HG03354 (cell line): ENCODE measurements around the gene DUSP2.
"Not testable (repeated sequence)": the region's sequence is repeated elsewhere in the genome, so short reads cannot be mapped to it uniquely, and the experiment has no call there.

Source experiments
- ATAC-seq: cut with Tn5 transposase; IDR thresholded peaks from one replicate; pipeline ENCODE4 v1.9.1; 2021; ENCODE audit warnings: mild to moderate bottlenecking; ENCODE audit not compliant: unreplicated experiment, poor library complexity, severe bottlenecking

DUSP2 gene

DNA sequence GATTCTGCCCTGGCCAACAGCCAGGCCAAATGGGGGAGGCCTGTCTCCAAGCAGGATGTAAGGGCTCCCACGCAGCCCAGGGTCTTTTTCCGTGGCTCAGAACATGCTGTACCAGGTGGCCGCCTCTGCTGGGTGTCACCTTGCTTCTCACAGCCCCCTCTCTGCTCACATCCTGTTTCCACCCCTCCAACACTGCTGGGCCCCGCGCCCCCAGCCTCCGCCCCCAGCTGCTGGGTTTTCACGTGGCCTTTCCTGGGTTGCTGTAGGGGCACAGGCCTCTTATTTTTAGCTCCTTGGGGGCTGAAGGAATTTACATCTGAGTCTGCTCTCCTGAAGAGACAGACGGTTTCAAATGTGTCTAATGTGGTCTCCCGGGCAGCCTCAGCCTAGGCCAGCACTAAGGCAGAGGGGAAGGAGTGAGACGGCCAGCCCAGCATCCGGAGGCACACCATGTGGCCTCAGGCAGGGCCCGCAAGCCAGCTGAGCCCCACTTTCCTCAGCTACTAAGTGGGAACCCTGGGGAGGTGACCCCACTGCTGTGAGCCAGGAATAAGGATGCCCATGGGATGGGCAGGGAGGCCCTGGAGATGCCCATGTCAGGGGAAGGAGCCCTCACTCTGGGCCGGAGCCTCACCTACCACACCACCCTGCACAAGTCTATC is 18.7 kb upstream of the DUSP2 start:
- ATAC-seq, result peak; percentile 74

DNA sequence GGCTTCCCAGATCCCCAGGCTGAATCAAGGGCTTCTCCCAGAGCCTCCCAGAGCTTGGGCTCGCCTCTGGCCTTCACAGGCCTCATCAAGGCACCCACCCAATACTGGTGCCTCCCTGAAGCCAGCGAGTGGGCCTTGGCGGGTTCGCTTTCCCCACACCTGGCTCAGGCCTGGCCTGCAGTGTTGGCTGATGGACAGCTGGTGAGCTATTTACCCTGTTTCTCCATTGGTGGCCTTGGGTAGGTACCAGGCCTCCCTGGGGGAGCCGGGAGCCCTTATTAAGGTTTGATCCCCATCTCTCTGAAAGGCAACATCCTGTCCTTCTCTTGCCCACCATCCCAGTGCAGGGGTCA is 18.2 kb upstream of the DUSP2 start:
- no peak for ATAC-seq

DNA sequence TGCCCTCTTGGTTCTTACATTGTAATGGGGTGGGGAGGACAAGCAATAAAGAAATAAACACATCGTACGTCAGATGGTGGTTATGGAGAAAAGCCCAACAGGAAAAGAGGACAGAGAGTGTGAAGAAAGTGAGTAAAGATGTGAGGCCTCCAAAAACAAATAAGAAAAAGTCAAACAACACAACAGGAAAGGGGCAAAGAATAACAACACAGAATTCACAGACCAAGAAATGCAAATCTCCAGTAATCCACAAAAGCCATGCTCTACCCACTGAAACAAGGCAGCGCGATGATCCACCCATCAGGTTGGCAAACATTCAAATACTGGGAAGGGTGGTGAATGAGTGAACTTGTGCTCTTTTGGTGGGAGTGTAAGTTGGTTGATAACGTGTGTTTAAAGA is 16.7 kb upstream of the DUSP2 start:
- ATAC-seq, result no peak

DNA sequence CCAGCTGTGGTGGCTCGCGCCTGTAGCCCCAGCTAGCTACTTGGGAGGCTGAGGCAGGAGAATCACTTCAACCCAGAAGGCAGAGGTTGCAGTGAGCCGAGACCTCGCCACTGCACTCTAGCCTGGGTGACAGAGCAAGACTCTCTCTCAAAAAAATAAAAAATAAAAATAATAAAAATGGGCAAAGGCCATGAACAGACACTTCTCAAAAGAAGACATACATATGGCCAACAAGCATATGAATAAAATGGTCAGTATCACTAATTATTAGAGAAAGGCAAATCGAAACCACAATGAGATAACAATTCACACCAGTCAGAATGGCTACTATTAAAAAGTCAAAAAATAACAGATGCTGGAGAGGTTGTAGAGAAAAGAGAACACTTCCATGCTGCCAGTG is 15.1 kb upstream of the DUSP2 start:
- not testable (repeated sequence) for ATAC-seq

DNA sequence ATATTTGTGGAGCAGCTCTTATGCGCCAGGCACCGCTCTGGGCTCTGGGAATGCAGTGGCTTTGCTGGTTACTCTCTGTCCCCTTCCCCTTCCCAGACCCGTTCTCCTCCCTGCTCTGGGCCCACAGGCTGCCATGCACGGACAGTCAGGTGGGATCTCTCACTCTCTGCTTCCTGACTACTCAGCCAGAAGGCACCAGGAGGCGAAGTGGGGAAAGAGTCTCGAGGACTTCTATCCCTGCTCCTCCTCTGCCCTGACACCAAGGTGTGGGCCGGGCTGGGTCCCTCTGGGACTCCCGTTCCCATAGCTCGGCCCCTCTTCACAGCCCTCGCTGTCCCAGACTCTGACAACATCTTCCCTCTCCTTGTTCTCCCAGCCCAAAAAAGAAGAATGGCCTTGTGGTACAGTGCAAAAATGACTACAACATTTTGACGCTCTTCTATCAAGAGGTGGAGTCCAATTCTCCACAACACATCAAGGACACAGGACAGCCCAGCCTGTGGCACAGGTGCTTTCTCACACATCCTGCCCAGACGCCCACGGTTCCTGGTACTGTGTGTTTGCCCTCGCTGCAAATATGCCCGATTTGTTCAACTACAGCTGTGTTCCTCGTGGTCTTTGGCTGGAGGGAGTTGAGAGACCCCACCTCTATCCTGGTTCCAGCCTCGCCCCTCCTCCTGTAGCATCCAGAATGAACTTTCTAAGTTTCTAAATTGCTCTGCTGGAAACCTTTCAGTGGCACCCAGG is 14.0 kb upstream of the DUSP2 start:
- no peak for ATAC-seq

DNA sequence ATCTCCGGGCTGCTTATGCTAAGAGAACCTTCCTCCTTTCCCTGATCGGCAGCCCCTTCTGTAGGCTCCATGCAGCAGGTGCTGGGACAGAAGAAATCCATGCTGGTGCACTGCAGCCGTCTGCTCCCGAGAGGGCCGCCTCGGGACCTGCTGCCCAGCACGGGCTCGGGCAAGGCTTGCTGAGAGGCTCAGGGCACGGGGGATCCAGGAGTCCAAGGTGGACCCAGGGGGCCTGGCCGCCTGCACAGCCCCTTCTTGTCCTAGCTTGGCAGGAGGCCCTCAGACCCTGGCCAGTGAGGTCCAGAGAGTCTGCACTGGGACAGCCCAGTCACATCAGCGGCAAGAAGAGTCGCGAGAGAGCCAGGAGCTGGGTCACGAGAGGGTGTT is 13.3 kb upstream of the DUSP2 start:
- ATAC-seq, result no peak

DNA sequence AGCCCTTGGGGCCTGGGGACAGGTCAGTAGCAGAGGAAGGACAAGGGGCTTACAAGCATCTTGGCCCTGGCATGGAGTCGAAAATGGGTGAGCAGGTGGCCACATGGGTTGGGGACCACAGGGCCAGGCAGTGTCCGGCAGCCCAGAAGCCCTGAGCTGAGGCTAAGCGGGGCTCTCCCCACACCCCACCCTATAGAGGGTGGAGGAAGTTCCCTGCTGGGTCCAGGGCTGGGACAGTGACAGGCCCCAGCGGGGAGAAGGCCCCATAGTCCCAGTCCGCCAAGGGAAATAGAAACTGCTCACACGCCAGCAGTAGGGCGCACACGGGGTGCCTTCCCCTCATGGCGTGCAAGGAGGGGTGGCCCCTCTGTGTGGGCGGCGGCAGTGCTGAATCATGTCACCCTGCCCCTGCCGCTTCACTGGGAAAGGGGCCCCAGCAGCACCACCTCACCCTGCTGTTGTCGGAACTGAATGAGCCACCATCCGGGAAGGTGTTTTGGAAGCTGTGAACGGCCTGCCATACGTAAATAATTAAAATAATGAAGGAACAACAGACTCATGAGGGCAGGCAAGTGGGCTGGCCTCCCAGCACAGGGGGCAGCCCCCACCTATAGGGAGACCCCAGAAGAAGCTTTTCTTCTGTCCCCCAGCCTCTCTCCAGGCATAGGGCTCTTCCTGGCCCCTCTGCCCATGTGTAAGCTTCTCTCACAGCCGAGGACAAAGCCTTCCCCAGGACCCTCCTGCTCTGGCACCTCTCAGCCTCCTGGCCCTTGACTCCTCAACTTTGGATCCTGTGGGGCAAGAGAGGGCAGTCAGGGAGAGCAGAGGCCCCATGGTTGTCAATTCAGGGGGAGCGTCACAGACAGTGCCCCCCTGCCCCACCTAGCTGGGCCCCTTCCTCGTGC is 12.7 kb upstream of the DUSP2 start:
- peak; percentile 61 for ATAC-seq

DNA sequence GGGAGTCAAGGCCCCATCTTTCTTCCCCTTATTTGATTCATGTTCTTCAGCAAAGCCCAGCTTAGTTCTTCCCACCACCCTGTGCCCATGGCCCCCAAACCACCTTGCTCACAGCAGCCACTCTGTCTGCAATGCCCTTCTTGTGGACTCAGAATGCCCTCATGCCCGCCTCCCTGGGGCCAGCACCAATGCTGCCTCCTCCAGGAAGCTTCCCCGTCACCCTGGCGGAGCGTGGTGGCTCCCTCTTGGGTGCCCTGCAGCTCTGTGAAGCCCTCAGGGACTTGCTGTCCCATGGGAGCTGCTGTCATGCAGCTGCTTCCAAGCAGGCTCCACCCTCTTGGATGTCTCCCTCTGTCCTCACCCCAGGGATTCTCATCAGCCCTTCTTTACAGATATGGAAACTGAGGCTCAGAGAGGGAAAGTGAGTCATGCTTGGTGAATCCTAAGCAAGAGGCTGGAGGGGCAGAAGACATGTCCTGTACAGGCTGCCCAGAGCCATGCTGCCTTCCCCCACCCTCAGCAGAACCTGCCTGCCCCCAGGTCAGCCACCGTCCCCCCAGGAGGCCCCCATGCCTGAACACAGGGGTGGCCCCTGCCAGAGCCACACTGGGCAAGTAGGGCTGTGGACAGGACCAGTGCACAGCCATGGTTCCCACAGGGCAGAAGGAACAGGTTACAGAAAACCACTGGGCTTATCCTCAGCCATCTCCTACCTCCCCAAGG is 11.8 kb upstream of the DUSP2 start:
- ATAC-seq, result peak; percentile 44

DNA sequence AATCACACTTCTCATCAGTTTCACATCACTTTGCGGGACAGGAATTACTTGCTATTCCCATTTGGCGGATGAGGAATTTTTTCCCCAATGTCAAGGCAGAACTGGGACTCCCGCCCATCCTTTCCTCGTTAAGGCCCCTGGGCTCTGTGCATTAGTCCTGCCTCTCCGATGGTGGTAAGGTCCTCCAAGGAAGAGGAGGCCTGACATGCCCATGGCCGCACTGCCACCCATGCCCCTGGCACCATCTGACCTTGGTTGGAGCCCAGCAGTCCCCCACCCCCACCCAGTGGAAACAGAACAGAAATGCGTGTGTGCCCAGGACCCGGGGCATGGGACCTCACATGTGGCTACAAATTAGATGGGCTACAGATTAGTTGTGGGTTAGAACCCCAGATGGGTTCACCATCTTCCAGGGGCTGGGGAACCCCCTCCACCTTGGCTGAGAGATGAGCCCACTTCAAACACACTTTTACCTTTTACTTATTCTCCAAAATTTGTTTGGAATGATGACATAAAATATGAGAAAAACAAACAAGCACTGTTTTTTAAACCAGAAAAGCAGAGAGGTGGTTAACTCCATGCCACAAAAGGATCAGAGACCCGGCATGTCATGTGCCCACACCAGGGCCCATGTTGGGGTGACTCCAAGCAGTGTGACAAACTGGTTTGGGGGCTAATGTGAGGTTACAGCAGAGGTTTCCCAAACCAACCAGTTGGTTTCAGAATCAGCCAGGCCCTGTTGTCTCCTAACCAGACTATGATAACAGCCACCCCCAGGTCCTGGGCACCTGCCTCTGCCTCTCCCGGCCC is 11.0 kb upstream of the DUSP2 start:
- no peak for ATAC-seq

DNA sequence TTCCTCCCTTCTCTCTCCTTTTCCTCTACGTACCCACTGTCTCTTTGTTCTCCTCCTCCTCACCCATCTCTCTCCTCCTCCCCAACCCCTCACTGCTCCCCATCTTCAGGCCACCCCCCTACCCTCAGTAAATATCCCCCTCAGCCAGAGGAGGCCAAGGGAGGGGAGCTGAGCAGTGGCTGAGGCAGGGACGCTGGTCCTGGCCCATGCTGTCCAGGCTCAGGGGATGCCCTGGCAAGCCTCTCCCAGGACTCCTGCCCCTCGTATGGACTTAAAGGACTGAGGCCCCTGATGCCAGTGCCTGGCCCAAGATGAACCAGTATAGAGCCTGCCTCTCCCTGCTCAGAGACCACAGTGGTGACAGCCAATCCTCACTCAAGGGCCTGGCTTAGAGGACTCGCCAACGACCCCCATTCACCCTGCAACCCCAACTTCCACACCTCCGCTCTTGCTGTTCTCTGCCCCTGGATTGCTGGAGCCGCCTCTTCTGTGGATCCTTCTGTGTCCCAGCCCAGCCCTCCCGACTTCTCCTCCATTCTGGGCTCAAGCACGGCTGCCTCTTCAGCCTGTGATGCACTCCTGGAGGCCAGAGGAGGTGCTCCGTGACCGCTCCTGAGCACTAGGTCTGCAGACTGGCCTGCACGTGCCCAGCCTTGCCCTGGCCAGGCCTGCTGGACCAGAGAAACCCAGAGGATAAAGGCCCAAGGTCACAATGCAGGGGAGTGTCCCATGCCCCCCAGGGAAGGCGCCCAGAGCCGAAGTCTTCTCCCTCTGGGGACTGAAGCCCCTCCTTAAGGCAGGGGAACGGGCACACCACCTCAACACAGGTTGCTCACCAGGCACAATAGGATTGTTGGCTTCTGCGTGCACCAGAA is 9.5 kb upstream of the DUSP2 start:
- no peak for ATAC-seq

DNA sequence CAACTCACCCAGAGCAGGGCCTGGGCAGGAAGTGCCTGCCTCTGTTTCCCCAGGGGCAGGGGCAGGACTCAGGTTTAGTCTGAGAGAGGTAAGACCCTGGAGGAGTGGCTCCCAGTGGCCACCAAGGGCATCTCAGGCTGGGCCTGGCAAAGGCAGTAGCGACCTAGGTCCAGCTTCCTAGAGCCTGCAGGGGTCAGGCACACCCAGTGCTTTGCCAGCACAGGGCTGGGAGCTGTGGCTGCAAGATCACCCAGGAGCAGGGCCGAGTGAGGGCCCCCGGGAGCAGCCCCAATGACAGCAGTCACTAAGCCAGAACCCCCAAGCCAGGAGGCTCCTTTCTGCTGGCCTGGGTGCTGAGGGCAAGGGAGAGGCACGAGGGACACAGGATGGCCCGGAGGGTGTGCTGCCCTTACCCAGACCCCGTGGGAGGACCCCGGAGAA is 8.8 kb upstream of the DUSP2 start:
- ATAC-seq, result no peak

DNA sequence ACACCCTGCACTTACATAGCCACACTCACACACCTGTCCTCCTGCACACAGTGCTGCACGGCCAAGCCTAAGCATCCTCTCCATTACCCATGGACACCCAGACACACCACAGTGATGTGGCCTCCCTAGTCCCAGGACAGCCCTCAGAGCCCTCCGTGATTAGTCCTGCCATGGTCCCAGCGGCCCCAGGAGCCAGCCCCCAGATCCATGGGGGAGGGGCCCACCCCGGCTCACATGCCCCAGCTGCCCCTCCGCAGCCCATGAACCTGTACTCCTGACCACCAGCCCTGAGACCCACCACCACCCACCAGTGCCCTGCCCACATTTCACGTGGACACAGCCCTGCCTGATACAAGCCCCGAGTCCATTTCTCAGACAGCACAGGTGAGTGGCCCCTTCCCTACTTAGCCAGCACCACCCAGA is 8.1 kb upstream of the DUSP2 start:
- ATAC-seq, result no peak

DNA sequence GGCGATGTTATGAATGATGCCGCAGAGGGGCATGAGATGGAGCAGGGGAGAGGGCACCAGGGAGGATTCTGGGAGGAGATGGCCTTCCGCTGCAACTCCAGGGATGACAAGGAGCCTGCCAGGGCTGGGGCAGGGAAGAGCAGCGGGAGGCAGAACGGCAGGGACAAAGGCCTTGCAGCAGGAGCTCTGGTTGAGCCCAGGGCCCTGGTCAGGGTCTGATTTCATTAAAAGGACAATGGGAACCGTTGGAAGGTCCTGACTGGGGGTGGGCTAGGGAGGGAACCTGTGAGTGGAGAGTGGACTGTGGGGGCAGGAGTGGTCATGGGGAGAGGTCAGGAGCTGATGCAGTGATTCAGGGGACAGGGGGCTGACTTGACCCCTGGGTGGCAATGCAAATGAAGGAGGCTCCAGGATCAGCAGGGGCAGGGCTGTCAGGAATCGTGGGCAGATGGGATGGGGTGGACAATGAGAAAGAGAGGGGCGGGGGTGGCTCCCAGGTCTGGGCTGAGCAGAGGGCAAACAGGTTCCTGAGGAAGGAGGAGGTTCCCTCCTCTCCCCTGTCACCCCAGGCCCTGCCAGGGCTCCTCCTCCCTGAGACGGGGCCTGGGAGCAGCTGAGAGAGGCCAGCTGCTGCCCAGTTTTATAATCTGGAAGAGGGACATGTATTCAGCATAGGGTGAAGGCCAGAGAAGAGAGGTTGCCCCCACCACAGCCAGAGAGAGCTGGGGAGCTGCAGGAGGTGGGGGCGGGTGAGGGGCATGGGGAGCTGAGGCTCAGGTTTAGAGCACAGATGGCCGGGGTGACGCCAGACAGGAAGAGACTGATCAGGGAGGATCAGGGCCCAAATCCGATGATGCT is 7.3 kb upstream of the DUSP2 start:
- no peak for ATAC-seq

DNA sequence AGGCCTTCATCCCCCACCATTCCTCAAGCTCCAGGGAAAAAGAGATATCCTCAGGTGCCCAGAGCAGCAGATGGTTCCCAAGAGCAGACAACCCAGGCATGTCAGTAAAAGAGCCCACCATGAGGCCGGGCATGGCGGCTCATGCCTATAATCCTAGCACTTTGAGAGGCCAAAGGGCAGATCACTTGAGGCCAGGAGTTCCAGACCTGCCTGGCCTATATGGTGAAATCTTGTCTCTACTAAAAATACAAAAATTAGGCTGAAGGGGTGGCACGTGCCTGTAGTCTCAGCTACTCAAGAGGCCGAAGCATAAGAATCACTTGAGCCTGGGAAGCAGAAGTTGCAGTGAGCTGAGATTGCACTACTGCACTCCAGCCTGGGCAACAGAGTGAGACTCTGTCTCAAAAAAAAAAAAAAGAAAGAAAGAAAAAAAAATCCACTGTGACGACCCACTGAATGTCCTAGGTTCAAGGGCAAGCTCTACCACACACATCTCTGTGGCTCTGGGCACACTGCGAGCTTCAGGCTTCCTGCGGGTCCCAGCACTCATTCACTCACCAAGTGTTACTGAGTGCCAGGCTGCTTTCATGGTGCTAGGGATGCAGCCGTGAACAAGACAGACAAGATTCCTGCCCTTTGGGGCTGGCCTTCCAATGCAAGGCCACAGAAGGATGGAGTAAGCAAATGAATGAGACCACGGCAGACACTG is 6.5 kb upstream of the DUSP2 start:
- ATAC-seq, result no peak

DNA sequence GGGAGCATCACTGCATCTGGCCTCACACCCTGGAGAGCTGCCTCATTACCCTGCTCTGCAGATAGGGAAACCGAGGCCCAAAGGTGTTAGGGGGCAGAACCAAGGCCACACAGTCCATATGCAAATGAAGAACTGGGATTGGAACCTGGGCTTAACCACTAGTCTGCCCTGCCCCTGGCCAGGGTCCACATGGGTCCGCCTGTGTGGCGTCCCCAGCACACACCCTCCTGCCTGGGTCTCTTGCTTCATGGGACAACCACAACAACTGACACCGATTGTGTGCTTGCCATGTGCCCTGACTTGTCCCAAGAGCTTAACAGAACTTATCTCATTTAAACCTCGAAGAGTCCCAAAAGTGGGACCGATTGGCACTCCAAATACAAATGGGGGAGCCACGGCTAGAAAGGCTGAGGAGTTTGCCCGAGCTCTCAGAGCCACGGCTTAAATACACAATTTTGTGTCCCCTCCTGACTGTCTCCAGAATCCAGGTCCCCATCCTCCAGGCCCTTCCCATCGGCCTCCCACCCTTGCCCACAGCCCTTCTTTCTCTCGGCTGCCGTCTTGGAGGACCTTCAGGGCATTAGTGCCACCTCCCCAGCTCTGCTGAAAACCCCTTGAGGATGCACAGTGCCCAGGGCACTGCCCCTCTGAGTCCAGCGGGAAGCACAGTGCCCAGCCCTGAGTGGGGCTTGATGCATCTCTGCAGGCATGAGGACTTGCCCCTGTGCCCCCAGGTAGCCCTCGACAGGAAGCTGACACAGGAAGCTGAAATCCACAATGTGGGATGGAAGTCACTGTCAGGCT is 5.8 kb upstream of the DUSP2 start:
- ATAC-seq, result no peak

DNA sequence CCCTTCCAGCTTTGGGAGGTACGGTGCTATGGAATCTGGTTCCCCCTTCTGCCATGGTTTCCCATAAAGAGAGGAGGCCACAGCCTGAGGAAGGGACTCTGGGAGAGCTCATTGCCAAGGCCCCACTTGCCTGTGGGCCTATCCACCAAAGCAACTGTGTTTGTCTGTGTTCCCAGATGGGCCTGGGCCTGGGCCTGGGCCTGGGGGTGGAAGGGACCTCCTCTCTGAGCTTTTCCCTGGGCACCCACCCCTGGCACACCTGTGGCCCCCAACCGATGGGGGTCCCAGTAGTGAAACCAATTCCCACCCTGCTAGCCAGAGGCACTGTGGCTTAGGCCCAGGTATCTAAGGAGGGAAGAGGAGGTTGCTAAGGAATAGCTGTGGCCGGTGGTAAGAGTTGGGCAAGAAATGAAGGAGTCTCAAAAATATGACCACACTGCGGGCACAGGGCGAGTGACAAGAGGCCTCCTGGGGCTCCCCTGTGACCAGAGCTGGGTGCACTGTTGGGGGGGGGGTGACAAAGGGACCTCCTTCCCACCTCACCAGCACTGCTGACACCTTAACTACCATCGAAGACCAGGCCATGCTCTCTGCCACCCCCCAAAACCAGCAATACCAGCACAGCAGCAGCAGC is 4.9 kb upstream of the DUSP2 start:
- no peak for ATAC-seq
